NOMO-1 (cell line): ENCODE data around the gene WDR75.
"Not testable (repeated sequence)": the region's sequence is repeated elsewhere in the genome, so short reads cannot be mapped to it uniquely, and the experiment has no call there.

Source experiments
- DNase-seq, 2 experiments: peaks; one replicate each; lab custom pipeline; 2025; ENCODE audit not compliant: unreplicated experiment in 2 of 2; lab: John Stamatoyannopoulos, UW

The WDR75 gene

DNA sequence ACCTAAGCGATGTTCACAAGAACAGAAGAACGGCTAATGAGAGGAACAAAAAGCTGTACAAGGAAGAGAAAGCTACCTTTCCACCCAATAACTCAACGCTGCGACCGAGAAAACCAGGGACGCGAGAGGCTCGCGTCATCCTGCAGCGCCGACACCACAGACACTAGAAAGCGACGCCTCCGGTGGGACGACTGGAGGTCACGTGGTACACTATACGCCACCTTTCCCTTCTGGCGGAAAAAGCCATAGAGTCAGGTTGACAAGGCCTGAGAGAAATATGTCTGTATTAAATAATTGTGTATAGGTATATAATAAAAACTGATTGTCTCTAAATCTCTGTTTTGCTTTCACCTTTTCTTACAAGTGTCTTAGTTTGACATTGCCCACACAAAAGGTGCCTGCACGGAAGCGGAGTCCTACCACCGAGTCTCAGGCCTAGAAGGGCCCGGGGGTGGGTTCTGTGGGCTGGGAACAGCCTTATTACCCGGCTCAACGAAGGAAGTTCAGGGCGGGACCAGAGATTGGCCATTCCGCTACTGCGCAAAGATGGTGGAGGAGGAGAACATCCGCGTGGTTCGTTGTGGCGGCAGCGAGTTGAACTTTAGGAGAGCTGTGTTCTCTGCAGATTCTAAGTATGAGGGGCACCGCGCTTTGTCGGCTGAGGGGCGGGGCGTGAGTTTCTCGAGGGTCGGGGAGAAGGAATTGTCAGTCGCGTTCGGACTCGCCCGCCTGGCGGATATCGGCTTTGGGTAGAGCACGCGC is at the start of gene WDR75:
WDR75 (plus strand) TSS at position 528 of the 762 bp plus-strand sequence; CDS start at position 547, 19 bp downstream.
- DNase-seq: peak; percentile 89 to 97

DNA sequence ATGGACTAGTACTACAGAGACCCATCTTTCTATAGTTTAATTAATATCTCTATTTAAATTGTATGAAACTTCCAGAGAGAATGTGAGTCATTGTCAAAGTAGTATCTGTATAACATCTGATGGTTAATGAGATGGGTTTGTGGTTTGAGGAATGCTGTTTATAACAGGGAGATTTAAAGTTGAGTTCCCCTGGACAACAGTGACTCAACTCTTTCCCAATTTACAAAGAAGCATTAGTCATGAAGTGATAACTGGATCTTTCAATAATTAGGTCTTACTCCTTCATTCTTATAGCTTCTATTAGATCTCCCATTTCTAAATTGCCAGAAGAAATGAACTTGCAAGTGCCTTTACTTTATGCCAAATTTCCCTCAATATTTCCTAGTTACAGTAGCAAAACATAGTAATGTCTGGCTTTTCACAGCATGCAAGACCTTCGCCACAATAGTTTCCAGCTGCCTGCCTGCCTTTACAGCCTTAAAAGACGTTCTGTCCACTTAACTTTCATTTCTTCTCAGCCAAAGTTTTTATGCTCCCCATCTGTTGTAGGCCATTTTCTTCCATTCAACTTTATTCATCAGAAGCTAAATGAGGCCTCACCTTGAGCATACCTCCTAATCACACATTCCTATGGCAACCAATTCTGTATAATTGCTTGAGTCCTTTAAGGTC is 47.7 kb upstream of the WDR75 start:
- DNase-seq: no peak

DNA sequence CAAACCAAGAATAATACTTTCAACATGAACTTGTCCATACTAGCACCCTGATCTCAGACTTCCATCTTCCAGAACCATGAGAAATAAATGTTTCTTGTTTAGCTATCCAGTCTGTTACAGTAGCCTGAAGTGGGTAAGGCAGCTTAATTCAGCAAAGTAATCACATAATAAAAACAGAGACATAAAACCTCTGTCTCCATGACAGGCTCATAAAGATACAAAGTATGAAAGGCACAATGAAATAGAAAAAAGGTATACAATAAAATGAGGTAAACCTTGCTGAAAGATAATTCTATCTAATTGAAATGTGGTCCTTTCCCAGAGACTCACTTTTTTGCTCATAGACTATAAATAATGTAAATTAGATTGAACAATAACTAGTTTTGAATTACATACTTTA is 46.7 kb upstream of the WDR75 start:
- DNase-seq: no peak

DNA sequence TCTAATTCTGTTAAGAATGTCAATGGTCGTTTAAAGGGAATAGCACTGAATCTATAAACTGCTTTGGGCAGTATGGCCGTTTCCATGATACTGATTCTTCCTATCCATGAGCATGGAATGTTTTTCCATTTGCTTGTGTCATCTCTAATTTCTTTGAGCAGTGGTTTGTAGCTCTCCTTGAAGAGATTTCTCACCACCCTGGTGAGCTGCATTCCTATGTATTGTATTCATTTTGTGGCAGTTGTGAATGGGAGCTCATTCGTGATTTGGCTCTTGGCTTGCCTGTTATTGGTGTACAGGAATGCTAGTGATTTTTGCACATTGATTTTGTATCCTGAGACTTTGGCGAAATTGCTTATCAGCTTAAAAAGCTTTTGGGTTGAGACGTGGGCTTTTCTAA is 38.3 kb upstream of the WDR75 start:
- no peak for DNase-seq

DNA sequence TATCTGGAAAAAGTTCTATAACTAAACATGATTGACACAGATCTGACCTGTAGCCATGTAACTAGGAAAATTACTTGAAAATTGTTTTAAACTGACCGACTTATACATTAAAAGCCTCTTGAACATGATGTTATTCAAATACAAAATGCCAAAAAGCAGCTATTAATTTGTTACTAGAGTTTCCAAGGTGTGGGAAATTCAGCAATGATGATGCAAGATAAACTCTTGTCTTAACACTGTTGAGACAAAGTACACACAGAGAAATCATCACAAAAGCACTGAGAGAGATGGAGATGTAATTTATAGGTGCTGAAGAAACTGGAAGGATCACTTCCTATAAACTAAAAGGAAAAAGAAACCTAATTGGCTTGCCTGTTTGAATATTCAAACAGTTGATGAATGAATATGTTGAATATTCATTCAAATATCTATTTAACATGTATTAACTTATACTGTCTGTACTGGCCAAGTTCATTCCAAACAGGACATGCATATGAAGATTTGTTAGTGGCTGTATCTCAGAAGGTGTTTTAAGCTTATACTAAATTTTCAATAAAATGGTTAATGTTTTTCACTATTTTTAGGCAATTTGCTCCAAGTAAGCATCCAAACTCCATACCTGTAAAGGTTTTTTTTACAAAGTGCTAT is 34.6 kb upstream of the WDR75 start:
- no peak for DNase-seq

DNA sequence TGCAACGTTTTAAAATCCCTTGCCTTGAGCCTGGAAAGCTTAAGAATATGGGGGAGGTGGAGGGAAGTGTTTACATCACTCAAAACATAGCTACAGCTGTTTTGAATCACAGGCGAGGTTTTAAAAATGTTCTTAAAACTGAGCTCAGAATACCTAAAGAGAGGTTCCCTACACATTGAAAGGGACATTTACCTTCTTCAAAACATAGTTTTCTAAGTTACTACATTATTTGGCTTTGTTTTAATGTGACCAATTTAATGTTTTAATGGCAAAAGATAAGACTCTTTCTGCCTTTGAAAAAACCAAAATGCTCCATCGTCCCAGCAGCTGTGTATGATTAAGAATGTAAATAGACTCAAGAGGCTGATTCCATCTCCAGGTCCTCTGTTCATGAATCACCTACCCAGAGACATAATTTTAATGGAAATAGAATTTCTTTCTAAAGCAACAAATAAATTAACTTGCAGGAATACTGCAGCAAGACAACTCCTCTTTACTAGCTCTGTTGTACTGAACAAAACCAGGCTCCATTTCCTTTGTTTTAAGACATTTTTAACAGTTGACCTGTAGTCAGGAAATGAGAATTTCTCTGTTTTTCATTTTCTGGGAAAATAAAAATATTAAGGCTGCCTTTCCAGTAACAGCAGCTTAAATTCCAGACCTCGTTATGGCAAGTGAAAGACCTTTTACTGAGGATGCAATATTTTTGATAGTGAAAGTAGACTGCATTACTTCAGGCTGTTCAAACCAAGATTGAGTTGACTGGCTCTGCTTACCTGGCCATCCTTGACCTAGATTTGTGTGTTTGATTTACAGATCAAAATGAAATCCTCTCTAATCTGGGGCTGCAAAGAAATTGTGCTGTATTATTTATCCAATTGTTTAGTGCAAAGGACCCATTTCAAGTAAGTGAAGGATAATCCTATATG is 33.7 kb upstream of the WDR75 start:
- DNase-seq: no peak

DNA sequence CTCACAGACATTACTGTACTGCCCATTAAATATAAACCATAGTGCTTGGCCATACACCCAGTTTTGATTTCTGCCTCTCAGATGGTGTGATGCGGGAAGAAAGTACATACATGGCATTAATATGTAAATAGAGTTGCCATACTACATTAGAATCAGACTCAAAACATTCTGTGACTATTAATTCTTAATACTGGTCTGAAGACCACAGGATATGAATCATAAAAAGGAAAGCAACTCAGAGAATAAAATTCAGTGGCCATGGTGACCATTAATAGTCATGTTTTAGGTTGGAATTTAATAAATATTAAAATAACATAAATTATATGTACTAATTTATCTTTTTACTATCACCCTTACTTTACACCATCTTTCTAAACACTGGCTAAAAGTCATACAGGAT is 33.0 kb upstream of the WDR75 start:
- DNase-seq: no peak

DNA sequence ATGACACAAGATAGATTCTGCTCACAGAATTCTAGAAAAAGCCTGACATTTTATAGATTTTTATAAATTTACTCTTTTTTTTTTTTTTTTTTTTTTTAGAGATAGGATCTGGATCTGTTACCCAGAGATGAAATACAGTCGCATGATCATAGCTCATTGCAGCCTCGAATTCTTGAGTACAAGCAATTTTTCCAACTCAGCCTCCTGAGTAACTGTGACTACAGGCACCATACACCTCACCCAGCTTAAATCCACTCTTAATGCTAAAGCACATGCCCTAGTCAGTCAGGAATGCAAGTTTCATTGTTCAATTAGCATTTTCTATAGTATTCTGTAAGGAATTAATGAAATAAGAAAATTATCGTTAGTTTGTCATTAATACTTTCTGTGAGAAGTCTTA is 32.1 kb upstream of the WDR75 start:
- DNase-seq: no peak

DNA sequence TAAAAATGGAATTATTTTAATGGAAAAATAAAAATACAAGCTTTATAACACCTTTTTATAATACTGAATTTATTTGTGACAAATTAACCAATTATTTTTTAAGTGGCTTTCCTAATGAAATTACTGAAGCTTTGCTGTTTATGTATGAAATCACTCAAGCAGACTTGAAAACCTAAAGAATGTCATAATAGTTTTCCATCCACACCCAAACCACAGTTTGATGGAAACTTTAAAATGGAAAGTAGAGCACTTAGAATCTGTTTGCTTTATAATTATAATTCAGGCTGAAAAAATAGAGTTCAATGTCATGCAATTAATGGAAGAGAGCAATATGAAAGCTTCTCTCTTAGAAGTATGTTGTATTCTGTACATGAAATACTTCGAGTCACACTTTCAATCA is 31.6 kb upstream of the WDR75 start:
- no peak for DNase-seq

DNA sequence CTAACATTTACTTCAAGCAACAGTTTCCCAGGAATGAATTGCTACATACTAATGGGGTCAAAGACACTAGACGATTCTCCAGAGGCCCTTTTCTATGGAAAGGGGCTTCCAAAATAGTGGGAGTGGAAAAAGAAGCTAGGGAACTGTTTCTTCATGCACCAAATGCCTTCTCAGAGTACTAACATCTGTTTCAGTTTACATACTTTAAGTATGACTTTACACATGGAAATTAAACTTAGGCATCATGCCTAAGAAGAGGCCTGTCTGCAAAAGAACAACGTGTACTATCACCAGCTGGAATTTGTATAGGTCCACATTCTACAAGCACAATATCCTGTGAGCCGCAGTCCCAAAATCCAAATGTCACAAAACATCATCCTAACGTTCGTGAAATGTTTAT is 29.4 kb upstream of the WDR75 start:
- no peak for DNase-seq

DNA sequence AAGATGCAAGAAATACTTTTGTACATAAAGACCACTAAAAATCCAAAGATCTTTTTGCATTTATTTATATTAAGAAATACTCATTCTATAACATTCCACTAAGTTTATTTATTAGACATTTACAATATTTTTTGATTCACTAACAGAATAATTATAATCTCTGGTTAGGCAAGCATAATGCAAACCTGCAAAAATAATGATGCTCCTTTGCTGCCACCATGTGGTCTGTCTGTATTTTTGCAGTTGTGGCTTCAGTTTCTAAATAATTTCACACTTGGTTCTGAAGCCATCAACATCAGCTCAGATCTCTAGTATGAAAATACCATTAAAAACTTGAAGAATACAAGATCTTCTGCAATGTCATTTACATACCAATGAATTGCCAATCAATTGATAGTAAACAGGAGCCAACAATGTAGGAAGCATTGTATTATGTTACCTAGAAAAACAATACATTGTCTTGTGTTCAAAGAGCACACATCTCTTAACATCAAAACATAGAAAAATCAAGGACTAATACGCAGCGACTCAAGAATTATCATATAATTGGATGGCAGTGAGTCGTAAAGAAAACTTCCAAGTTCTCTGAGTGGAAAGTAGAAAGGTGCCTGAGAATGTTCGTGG is 28.8 kb upstream of the WDR75 start:
- peak; percentile 10 to 47 for DNase-seq

DNA sequence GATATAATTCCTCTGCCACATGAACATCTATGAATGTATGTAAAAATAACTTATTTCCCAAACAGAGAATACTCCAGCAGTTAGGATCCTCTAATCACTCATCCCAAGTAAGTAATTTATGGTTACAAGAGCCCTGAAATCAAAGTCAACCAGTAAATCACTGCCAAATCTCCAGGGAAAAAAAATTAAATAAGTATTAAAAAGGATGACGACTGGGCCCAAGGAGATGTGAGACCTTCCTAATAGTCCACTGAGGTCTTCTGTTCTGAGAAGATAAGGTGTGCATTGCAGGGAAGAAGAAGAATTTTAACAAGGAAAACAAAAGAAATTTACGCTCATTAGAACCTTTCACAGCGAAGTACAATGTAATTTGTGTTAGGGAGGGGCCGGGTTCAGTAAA is 28.0 kb upstream of the WDR75 start:
- DNase-seq: no peak

DNA sequence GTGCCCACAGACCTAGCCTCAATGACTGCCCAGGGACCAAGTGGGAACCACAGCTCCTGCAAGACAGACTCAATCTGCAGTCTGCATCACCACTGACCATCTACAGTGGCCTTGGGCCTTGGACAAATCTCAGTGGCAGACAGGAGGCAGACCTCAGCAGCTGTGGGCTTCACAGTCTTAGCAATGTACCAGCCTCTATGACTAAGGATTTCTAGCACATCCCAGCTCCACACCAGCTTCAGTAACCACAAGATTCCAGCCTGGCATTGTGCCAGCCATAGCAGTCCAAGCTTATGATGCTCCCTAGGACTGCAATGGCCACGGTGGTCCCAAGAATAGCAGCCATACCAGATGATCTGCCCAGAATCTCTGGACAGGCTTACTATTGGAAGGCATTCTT is 19.6 kb upstream of the WDR75 start:
- no peak for DNase-seq

DNA sequence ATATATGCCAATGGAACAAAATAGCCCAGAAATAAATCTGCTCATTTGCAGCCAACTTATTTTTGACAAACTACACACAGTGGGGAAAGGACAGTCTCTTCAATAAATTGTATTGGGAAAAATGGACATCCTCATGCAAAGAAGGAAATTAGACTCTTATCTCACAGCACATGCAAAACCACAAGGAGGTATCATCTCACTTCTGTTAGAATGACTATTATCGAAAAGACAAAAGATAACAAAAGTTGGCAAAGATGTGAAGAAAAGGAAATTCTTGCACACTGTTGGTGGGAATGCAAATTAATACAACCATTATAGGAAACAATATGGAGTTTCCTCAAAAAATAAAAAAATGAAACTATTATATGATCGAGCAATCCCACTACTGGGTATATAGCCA is 16.3 kb upstream of the WDR75 start:
- no peak for DNase-seq

DNA sequence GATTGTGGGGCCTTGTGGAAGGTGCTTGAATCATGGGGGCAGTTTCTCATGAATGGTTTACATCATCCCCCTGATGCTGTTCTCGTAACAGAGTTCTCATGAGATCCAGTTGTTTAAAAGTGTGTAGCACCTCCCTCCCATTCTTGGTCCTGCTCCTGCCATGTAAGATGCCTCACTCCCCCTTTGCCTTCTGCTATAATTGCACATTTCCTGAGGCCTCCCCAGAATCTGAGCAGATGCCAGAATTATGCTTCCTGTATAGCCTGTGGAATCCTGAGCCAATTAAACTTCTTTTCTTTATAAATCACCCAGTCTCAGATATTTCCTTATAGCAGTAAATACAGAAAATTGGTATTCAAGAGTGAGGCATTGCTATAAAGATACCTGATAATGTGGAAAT is 15.6 kb upstream of the WDR75 start:
- no peak for DNase-seq

DNA sequence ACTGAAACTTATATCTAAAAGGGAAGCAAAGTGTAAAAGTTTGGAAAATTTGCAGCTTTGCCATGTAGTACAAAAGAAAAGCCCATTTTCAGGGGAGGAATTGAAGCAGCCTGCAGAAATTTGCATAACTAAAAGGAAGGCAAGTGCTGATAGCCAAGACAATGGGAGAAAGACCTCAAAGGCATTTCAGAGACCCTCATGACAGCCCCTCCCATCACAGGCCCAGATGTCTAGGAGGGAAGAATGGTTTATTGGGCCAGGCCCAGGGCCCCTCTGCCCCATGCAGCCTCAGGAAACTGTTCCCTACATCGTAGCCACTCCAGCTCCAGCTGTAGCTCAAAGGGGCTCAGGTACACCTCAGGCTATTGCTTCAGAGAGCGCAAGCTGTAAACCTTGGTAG is 14.4 kb upstream of the WDR75 start:
- no peak for DNase-seq

DNA sequence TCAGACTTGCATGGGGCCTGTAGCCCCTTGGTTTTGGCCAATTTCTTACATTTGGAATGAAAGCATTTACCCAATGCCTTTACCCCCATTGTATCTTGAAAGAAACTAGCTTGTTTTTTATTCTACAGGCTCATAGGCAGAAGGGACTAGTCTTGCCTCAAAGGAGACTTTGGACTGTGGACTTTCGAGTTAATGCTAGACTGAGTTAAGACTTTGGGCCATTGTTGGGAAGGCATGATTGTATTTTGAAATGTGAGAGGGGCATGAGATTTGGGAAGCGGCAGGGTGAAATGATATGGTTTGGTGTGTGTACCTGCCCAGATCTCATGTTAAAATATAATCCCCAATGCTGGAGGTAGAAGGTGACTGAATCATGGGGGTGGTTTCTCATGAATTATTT is 13.4 kb upstream of the WDR75 start:
- DNase-seq: no peak

DNA sequence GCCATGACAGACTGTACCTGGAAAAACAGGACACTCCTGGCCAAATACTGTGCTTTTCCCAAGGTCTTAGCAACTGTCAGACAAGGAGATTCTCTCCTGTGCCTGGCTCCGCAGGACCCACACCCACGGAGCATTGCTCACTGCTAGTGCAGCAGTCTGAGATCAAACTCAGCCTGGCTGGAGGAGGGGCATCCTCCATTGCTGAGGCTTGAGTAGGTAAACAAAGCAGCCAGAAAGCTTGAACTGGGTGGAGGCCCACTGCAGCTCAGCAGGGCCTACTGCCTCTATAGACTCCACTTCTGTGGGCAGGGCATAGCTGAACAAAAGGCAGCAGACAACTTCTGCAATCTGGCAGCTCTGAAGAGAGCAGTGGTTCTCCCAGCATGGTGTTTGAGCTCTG is 10.8 kb upstream of the WDR75 start:
- DNase-seq: not testable (repeated sequence)

DNA sequence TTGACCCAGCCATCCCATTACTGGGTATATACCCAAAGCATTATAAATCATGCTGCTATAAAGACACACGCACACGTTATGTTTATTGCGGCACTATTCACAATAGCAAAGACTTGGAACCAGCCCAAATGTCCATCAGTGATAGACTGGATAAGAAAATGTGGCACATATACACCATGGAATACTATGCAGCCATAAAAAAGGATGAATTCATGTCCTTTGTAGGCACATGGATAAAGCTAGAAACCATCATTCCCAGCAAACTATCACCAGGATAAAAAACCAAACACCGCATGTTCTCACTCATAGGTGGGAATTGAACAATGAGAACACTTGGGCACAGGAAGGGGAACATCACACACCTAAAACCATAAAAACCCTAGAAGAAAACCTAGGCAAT is 5.5 kb upstream of the WDR75 start:
- not testable (repeated sequence) for DNase-seq

DNA sequence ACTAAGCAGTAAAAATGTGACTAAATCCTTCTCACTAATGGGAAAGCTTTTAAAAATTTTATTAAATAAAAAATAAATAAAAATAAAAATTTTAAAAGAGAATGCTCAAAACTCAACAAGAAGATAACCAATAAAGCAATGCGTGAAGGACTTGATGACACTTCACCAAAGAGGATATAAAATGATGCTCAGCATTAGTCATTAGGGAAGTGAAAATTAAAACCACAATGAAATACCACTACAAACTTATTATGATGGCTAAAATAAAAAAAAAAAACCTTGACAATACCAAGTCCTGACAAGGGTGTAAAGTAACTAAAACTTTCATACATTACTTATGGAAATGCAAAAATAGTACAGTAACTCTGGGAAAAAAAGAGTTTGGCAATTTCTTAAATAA is 3.3 kb upstream of the WDR75 start:
- peak in 1 of 2 experiments; percentile 69 for DNase-seq
